ENCODE results near the gene TRIM14.

GRCh38 chr9:98054376-98054951 lies 64.6 kb downstream of the TRIM14 start:
- no peak for TF ChIP-seq CTCF (IDR thresholded peaks at IDR 0.05)
- no peak for TF ChIP-seq EP300 (IDR thresholded peaks at IDR 0.05)
- TF ChIP-seq PHF8 (IDR thresholded peaks at IDR 0.05; ENCODE audit: borderline replicate concordance, low read depth) = no peak
- TF ChIP-seq CHD4 (IDR thresholded peaks at IDR 0.05; ENCODE audit: borderline replicate concordance) = no peak
- TF ChIP-seq POLR2A (IDR thresholded peaks at IDR 0.05; ENCODE audit: low read length) = no peak
- no peak for TF ChIP-seq MYC (IDR thresholded peaks at IDR 0.05; ENCODE audit: borderline replicate concordance, low read length)
- TF ChIP-seq HDAC2 (IDR thresholded peaks at IDR 0.05) = no peak
- TF ChIP-seq USF2 (IDR thresholded peaks at IDR 0.05) = no peak
- no peak for TF ChIP-seq ESRRA (IDR thresholded peaks at IDR 0.05; ENCODE audit: borderline replicate concordance, low read length)
